HG03342 (cell line): ENCODE results near the gene HLTF.
"Not testable (repeated sequence)": the region's sequence is repeated elsewhere in the genome, so short reads cannot be mapped to it uniquely, and the experiment has no call there.

Experiments
- ATAC-seq: cut with Tn5 transposase; IDR thresholded peaks from one replicate; pipeline ENCODE4 v1.9.1; 2021; ENCODE audit warnings: mild to moderate bottlenecking, moderate library complexity; ENCODE audit not compliant: unreplicated experiment

Gene HLTF

DNA sequence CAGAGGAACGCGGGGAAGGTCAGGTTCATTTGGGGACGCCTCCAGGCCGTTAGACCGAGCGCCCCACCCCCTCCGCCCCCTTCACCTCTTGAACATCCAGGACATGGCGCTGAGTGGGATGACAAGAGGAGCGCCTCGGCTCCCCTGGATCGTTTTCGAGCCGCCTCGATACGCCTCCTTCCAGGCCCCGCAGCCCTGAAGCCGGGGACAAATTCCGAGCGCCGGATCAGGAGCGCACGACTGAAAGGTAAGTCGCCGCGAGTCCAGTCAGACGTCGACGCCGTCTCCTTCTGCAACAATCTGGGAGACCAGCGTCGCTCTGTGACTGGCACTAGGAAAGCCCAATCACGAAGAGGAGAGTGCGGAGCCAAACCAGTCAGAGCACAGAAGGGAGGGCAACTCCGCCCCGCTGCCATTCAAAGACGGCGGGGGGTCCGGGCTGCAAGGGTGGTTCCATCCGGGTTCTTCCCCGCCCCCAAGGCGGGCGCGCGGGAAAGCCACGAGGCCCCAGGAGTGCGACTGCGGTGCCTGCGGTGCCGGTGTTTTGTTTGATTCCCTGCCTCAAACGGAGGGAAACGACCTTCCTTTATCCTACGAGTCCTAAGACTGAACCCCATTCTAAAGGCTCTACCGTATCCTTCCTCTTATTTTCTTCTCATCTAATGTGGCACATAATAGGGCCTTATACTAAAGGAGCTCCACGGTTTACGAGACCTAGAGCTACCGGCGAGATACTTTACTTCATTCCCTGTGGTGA is at the start of gene HLTF:
TSS of gene HLTF (minus strand) at position 302 of the 757 bp plus-strand sequence. CDS start at position 105, 197 bp downstream.
- peak; percentile 99 for ATAC-seq

GRCh38 chr3:149134575-149134974 is 48.2 kb upstream of the HLTF start:
- ATAC-seq, result no peak

- ATAC-seq, result no peak
Measured at GRCh38 chr3:149131589-149131988, 45.3 kb upstream of the HLTF start.

- peak; percentile 94 for ATAC-seq
Measured at GRCh38 chr3:149129326-149130205, 43.2 kb upstream of the HLTF start, which contains the start of gene HPS3. TSS of gene HPS3 (plus strand) at chr3:149129638. CDS start at chr3:149129724, 86 bp downstream.

DNA sequence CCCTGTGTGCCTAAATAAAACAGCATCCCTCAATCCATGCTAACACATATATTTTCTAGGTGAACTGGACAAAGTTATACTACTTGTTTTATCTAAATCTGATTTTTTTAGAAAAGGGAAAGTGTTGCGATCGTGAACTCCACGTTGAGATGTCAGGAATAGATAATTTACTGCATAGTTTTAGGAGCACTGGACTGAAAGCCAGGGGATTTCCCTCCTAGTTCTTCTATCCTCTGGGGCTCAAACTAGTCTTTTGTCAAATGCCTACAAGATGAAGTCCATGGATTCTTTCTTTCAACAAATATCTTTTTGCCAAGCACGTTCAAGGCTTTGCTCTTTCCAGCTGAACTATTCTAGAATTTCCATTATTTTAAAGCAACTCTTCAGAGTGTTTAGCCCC is 42.5 kb upstream of the HLTF start:
- ATAC-seq, result no peak

GRCh38 chr3:149122721-149123578 is 36.6 kb upstream of the HLTF start:
- no peak for ATAC-seq

- peak; percentile 66 for ATAC-seq
Measured at GRCh38 chr3:149120051-149120972, 34.0 kb upstream of the HLTF start.

GRCh38 chr3:149119466-149119865 is 33.1 kb upstream of the HLTF start:
- no peak for ATAC-seq

GRCh38 chr3:149118724-149119123 is 32.4 kb upstream of the HLTF start:
- no peak for ATAC-seq

DNA sequence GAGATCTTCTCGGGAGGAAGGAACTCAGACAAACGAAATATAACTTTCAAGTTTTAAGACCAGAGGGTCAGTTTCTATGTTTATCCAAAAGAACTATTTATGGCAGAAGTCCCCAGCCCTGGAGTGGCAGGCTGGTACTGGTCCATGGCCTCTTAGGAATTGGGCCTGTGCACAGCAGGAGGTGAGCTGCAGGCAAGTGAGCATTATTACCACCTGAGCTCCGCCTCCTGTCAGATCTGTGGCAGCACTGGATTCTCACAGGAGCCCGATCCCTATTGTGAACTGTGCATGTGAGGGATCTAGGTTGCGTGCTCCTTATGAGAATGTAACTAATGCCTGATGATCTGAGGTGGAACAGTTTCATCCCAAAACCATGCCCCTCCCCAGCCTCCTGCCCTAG is 28.8 kb upstream of the HLTF start:
- no peak for ATAC-seq

- ATAC-seq, result no peak
Measured at GRCh38 chr3:149114458-149114857, 28.1 kb upstream of the HLTF start.

DNA sequence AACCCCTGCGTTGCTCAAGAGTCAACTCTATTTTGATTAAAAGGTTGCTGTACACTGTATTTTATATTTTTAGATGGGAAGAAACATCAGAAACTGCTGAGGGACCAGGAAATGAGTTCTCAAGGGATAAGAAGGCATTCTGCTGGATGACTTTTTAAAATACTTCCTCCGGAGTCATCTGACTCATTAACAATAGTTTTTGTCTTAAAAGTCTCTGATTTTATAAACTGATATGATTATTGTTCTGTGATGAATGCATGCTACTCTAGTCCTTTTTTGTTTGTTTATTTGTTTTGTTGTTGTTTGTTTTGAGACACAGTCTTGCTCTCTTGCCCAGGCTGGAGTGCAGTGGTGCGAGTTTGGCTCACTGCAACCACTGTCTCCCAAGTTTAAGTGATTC is 18.2 kb upstream of the HLTF start:
- ATAC-seq, result no peak

DNA sequence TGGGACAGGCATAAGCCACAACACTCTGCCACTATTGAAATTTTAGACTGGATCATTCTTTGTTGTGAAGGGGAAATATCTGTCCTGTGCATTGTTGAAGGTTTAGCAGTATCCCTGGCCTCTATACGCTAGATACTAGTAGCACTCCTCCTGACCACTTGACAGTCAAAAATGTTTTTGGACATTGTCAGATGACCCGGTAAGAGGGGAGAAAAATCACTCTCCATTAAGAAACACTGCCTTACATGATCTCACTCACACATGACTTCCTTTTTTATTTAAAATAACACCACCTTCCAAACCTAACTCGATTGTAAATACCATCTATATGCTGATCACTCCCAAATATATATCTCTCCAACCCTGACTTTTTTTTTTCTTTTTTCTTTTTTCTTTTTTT is 15.3 kb upstream of the HLTF start:
- no peak for ATAC-seq

- no peak for ATAC-seq
Measured at GRCh38 chr3:149101154-149101553, 14.8 kb upstream of the HLTF start.

DNA sequence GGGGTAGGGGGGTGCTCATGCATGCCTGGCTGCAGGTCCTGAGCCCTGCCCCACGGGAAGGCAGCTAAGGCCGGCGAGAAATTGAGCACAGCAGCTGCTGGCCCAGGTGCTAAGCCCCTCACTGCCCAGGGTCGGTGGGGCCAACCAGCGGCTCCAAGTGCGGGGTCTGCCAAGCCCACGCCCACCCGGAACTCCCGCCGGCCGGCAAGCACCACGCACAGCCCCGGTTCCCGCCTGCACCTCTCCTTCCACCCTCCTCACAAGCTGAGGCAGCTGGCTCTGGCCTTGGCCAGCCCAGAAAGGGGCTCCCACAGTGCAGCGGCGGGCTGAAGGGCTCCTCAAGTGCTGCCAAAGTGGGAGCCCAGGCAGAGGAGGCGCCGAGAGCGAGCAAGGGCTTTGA is 11.7 kb upstream of the HLTF start:
- ATAC-seq, result not testable (repeated sequence)

DNA sequence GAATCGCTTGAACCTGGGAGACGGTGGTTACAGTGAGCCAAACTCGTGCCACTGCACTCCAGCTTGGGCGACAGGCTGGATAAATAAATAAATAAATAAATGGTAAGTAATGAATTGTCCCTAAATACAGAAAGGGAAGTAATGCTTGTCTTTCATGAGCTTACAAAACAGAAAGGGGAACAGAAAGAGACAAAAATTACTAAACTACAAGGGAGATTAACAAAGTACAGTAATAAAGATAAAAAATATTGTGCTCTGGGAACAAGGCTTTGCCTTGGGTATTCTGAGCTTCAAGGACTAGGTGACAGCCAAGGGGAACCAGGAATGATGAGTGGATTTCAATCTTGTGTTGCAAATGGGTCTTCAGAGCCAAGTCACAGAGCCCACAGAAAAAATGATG is 9.2 kb upstream of the HLTF start:
- peak; percentile 93 for ATAC-seq

- no peak for ATAC-seq
Measured at GRCh38 chr3:149091983-149092382, 5.7 kb upstream of the HLTF start.

DNA sequence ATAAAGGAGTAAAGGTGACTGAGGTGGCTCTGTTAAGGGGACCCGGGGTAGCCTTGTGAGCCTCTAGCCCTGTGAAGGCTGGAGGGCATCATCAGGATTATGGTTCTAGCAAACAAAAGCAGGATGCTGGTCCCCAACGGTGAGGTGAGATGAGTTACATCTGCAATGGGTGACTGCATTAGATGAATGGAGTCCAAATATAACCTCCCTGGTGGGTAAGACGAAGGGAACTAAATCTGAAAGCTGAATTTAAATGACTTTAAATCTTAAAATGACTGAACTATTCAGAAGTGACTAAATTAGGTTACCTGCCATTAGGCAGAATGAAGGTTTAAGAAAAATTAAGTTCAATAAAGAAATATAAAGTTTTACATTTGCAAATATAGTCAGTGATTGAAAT is 4.6 kb upstream of the HLTF start:
- ATAC-seq, result no peak

DNA sequence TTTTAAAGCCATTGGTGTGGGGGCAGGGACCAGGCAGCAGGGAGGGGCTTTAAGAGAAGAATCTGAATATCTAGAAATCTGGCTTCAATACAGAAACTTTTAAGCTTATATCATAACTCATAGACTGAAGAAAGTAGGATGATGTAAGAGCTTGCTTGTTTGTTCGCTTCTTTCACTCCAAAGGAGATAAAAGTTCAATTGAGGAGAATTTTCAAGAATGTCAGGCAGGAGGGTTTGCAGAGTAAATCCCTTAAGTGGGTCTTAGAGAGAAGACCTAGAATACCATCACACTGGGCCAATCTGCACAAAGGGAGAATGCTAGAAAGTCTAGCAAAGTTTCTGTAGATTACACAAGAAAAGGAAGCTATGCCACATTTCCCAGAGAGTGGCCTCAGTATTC is 4.1 kb upstream of the HLTF start:
- no peak for ATAC-seq

DNA sequence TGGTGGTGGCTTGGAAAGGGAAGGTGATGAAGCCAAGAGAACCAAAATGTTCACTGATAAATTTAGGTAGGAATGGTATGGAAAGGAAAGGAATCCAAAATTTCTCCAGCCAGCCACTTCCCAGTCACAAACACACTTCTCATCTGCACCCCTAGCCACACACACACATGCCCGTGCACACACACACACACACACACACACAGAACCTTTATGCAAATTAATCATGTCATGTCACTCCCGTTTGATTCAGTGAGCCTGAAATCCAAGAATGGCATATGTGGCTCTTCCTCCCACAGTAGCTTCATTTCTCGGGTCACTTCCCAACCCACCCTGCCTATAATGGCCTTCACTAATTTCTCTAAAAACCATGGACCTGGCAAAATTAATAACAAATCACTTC is 3.1 kb upstream of the HLTF start:
- no peak for ATAC-seq
